GM23338 (cell line): ENCODE data around the gene NCLN. TPM values are rescaled to one million over a fixed set of nuclear protein-coding genes. Genes with fewer than 3 reads are reported as not detected.
A peak's percentile ranks its signal among the peaks of the same experiment; 100 is the strongest.

Experiments
- ATAC-seq: fragments of 200-7000 bp; cut with Tn5 transposase; 3 replicates; pipeline ENCODE4 v1.9.1; 2020
- DNase-seq: peaks from one replicate; pipeline ENCODE4 v3.0.0-alpha.2; 2015; ENCODE audit warnings: low spot score
- H2AFZ ChIP-seq: fragments of 200-600 bp; sonication (generic); 2 replicates; pipeline ENCODE4 v1.8.0; 2016; ENCODE audit warnings: antibody characterized with exemption, mild to moderate bottlenecking, moderate library complexity
- H3F3A ChIP-seq: fragments of 200-600 bp; sonication (generic); replicated peaks from 2 replicates; pipeline ENCODE4 v1.8.0; 2017; ENCODE audit warnings: antibody characterized with exemption, mixed run types, low read depth
- H3K27ac ChIP-seq: fragments of 200-600 bp; sonication (generic); 2 replicates; pipeline ENCODE4 v1.6.1; 2016; ENCODE audit warnings: low read depth
- H3K27me3 ChIP-seq: fragments of 200-600 bp; sonication (generic); 2 replicates; pipeline ENCODE4 v1.8.0; 2016; ENCODE audit warnings: mild to moderate bottlenecking, mixed run types, moderate library complexity; ENCODE audit not compliant: insufficient read depth
- H3K36me3 ChIP-seq: fragments of 200-600 bp; sonication (generic); 2 replicates; pipeline ENCODE4 v1.8.0; 2016; ENCODE audit warnings: mild to moderate bottlenecking; ENCODE audit not compliant: insufficient read depth
- H3K4me1 ChIP-seq: fragments of 200-600 bp; sonication (generic); 2 replicates; pipeline ENCODE4 v1.8.0; 2016; ENCODE audit warnings: mild to moderate bottlenecking, moderate library complexity; ENCODE audit not compliant: insufficient read depth
- H3K4me2 ChIP-seq: fragments of 200-600 bp; sonication (generic); 2 replicates; pipeline ENCODE4 v1.7.1; 2017; ENCODE audit warnings: mixed run types
- H3K4me3 ChIP-seq: fragments of 200-600 bp; sonication (generic); 2 replicates; pipeline ENCODE4 v1.6.1; 2016; ENCODE audit warnings: mixed run types
- H3K79me2 ChIP-seq: fragments of 200-600 bp; sonication (generic); replicated peaks from 2 replicates; pipeline ENCODE4 v1.8.0; 2017; ENCODE audit warnings: mild to moderate bottlenecking; ENCODE audit not compliant: insufficient read depth
- H3K9me2 ChIP-seq: fragments of 200-600 bp; sonication (generic); 2 replicates; pipeline ENCODE4 v1.8.0; 2017; ENCODE audit not compliant: insufficient read depth
- H4K20me1 ChIP-seq: fragments of 200-600 bp; sonication (generic); replicated peaks from 2 replicates; pipeline ENCODE4 v1.8.0; 2017; ENCODE audit warnings: mild to moderate bottlenecking; ENCODE audit not compliant: insufficient read depth
- H3K27ac Mint-ChIP-seq: 2 replicates; pipeline ENCODE4 v1.8.0; 2020; ENCODE audit warnings: inconsistent platforms, mild to moderate bottlenecking, moderate library complexity, mixed read lengths
- H3K27me3 Mint-ChIP-seq: 3 replicates; pipeline ENCODE4 v1.8.0; 2022; ENCODE audit warnings: low read depth, mild to moderate bottlenecking, moderate library complexity, mixed read lengths, inconsistent platforms; ENCODE audit not compliant: insufficient read depth, poor library complexity
- H3K36me3 Mint-ChIP-seq: 3 replicates; pipeline ENCODE4 v1.8.0; 2021; ENCODE audit warnings: low read depth, mild to moderate bottlenecking, inconsistent platforms, moderate library complexity, mixed read lengths
- H3K4me1 Mint-ChIP-seq: 3 replicates; pipeline ENCODE4 v1.8.0; 2020; ENCODE audit warnings: mild to moderate bottlenecking, inconsistent platforms, mixed read lengths
- H3K4me3 Mint-ChIP-seq: 3 replicates; pipeline ENCODE4 v1.8.0; 2021; ENCODE audit warnings: moderate library complexity, mild to moderate bottlenecking, inconsistent platforms, mixed read lengths
- H3K9me3 Mint-ChIP-seq: 3 replicates; pipeline ENCODE4 v1.8.0; 2020; ENCODE audit warnings: moderate library complexity, mild to moderate bottlenecking, inconsistent platforms, mixed read lengths
- CREB1 ChIP-seq: fragments of 250-450 bp; sonication (Bioruptor Pico); IDR thresholded peaks from 2 replicates; pipeline ENCODE4 v1.5.0; 2020; ENCODE audit warnings: low read depth, mild to moderate bottlenecking, moderate library complexity
- ETS1 ChIP-seq: IDR thresholded peaks from 2 replicates; pipeline ENCODE4 v1.6.1; 2016; ENCODE audit warnings: antibody characterized with exemption
- EZH2 ChIP-seq: fragments of 200-600 bp; sonication (generic); IDR thresholded peaks from one replicate; pipeline ENCODE4 v1.8.0; 2017; ENCODE audit warnings: antibody characterized with exemption, mild to moderate bottlenecking, low read depth; ENCODE audit not compliant: unreplicated experiment
- EZH2phosphoT487 ChIP-seq: fragments of 200-600 bp; sonication (generic); IDR thresholded peaks from one replicate; pipeline ENCODE4 v1.8.1; 2018; ENCODE audit warnings: antibody characterized with exemption; ENCODE audit not compliant: unreplicated experiment
- POLR2AphosphoS5 ChIP-seq: IDR thresholded peaks from 2 replicates; pipeline ENCODE4 v1.6.1; 2016; ENCODE audit warnings: antibody characterized with exemption, low read depth
- REST ChIP-seq: IDR thresholded peaks from one replicate; pipeline ENCODE4 v1.6.1; 2018; ENCODE audit warnings: antibody characterized with exemption; ENCODE audit not compliant: unreplicated experiment
- ZNF331 ChIP-seq: fragments of 250-450 bp; sonication (Bioruptor Pico); IDR thresholded peaks from 2 replicates; pipeline ENCODE4 v1.5.0; 2020; ENCODE audit warnings: low read depth, mild to moderate bottlenecking, moderate library complexity
- polyA plus RNA-seq: library from polyadenylated mRNA; unstranded; fragments of >200 nt; fragmentation: Nextera tagmentation; extraction: Ambion mirVana; gene quantifications from 2 replicates; pipeline ENCODE4 v1.2.1, GENCODE V29; 2016
- total RNA-seq: library from RNA; depleted of rRNA; stranded (reverse); fragments of >200 nt; shearing (Covaris generic); gene quantifications from 2 replicates; pipeline ENCODE4 v1.2.3, GENCODE V29; 2014
- TF ChIP-seq, protein P1 (sequence below), 2 experiments: fragments of 200-600 bp in 1 of 2; sonication (generic) in 1 of 2; conservative IDR thresholded peaks; 2 replicates each; pipeline versions ENCODE4 v1.5.1 to v1.6.1; 2016 to 2017; ENCODE audit warnings: antibody characterized with exemption in 2 of 2, low read depth in 2 of 2, mild to moderate bottlenecking in 2 of 2, moderate library complexity in 1 of 2

NCLN gene
- total and polyA plus RNA-seq, 2 experiments from 2014 or later: 85.6 to 125 TPM

GRCh38 chr19:3249408-3249807, 63.7 kb downstream of the NCLN start (continued):
- TF ChIP-seq ZNF331 (CRISPR knock-in tag) (no peak), REST (no peak), ETS1 (no peak), CREB1 (no peak), EZH2phosphoT487 (no peak)

DNA sequence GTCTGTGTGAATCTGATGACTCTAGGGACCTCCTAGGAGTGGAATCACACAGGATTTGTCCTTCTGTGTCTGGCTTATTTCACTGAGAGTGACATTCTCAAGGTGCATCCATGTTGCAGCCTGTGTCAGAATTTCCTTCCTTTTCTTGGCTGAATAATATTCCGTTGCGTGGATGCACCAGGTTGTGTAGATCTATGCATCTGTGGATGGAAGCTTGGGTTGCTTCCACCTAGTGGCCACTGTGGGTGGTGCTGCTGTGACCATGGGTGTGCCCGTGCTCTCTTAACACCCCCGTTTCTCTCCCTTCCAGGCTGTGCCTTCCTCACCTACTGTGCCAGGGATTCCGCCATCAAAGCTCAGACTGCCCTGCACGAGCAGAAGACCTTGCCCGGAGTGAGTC, 64.9 kb downstream of the NCLN start:
- Histone ChIP-seq H3F3A (no peaks in the 10 kb centered on the region), H3K4me2 (no peak overlapping the region), H3K79me2 (no peaks in the 10 kb centered on the region), H2AFZ (no peak overlapping the region), H3K4me3 (no peak overlapping the region), H3K27ac (no peak overlapping the region), H3K27me3 (no peaks in the 10 kb centered on the region), H3K9me2 (no peaks in the 10 kb centered on the region), H3K36me3 (no peaks in the 10 kb centered on the region), H4K20me1 (no peaks in the 10 kb centered on the region), H3K4me1 (no peaks in the 10 kb centered on the region; the same call in 1 of the 2 replicates)
- peaks cover 32% of the 10 kb centered on the region for H3K36me3 Mint-ChIP-seq
- no peak overlapping the region for H3K4me3 Mint-ChIP-seq
- DNase-seq (peak; percentile 62), ATAC-seq (peak; percentile 71)
- no peak overlapping the region for H3K27ac Mint-ChIP-seq
- H3K9me3 Mint-ChIP-seq: peaks cover 19% of the 10 kb centered on the region
- peaks cover 2% of the 10 kb centered on the region; the same call in 1 of the 3 replicates for H3K4me1 Mint-ChIP-seq
- H3K27me3 Mint-ChIP-seq: peaks cover 9% of the 10 kb centered on the region
- TF ChIP-seq, protein P1, sequence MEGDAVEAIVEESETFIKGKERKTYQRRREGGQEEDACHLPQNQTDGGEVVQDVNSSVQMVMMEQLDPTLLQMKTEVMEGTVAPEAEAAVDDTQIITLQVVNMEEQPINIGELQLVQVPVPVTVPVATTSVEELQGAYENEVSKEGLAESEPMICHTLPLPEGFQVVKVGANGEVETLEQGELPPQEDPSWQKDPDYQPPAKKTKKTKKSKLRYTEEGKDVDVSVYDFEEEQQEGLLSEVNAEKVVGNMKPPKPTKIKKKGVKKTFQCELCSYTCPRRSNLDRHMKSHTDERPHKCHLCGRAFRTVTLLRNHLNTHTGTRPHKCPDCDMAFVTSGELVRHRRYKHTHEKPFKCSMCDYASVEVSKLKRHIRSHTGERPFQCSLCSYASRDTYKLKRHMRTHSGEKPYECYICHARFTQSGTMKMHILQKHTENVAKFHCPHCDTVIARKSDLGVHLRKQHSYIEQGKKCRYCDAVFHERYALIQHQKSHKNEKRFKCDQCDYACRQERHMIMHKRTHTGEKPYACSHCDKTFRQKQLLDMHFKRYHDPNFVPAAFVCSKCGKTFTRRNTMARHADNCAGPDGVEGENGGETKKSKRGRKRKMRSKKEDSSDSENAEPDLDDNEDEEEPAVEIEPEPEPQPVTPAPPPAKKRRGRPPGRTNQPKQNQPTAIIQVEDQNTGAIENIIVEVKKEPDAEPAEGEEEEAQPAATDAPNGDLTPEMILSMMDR (conservative IDR thresholded peaks at IDR 0.05; ENCODE audit: low read depth in 2 of 2): peak; percentile 46 to 71
- TF ChIP-seq POLR2AphosphoS5 (no peak), EZH2 (no peak)
